Adrenal gland (tissue), 5 donors: ENCODE measurements around the gene TTF2.

ENCODE experiments used
- POLR2A ChIP-seq, 2 donors: fragments of 450-650 bp; IDR thresholded peaks; one replicate each; pipeline ENCODE4 v1.6.1; 2017; ENCODE audit warnings: antibody characterized with exemption in 2 of 2, mild to moderate bottlenecking in 2 of 2, moderate library complexity in 1 of 2
- TF ChIP-seq, protein P1 (sequence below), 6 experiments: fragments of 450-650 bp in 4 of 6; fragments of 200-600 bp in 2 of 6; sonication (generic) in 1 of 6; IDR thresholded peaks; 1 replicate in 5 of 6; 2 replicates in 1 of 6; pipeline versions ENCODE4 v1.5.1 to v1.8.0; 2016 to 2021; ENCODE audit warnings: antibody characterized with exemption in 6 of 6, mild to moderate bottlenecking in 2 of 6, moderate library complexity in 1 of 6
- donor health status: DM: no; HTN: no; CAD: no.

DNA sequence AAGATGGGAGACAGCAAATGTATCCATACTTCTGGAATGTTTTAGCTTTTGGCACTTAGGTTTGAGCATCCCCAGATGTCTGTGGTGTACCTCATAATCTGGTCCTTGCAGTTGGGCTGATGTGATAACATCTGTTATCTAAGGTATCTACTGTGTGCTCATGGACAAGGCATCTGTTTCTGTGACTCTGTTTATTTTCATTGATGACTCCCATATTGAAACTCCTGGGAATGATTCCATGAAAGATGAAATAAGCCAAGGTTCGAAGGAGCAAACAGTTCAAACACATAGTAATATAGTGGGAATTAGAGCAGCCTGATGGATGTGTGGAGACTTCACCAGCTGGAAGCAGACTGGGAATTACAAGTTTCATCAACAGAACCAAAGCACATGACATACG lies 82.1 kb downstream of the TTF2 start:
- TF ChIP-seq, protein P1, sequence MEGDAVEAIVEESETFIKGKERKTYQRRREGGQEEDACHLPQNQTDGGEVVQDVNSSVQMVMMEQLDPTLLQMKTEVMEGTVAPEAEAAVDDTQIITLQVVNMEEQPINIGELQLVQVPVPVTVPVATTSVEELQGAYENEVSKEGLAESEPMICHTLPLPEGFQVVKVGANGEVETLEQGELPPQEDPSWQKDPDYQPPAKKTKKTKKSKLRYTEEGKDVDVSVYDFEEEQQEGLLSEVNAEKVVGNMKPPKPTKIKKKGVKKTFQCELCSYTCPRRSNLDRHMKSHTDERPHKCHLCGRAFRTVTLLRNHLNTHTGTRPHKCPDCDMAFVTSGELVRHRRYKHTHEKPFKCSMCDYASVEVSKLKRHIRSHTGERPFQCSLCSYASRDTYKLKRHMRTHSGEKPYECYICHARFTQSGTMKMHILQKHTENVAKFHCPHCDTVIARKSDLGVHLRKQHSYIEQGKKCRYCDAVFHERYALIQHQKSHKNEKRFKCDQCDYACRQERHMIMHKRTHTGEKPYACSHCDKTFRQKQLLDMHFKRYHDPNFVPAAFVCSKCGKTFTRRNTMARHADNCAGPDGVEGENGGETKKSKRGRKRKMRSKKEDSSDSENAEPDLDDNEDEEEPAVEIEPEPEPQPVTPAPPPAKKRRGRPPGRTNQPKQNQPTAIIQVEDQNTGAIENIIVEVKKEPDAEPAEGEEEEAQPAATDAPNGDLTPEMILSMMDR (IDR thresholded peaks at IDR 0.05): no peak
- no peak for TF ChIP-seq POLR2A (IDR thresholded peaks at IDR 0.05)
